WTC11 (cell line): ENCODE data around the gene CLNK. TPM values are rescaled to one million over a fixed set of nuclear protein-coding genes. Genes with fewer than 3 reads are reported as not detected.

Source experiments
- ATAC-seq: fragments of 200-7000 bp; cut with Tn5 transposase; 2 replicates; pipeline ENCODE4 v1.10.0; 2021; ENCODE audit warnings: mild to moderate bottlenecking, moderate library complexity
- CTCF ChIA-PET: fragments of 300-600 bp; sonication (Branson Sonifier 250); formaldehyde crosslinking; loops from one replicate; lab custom pipeline; 2021; ENCODE audit warnings: antibody characterized with exemption; lab: Charles Lee
- POLR2A ChIA-PET: fragments of 350-600 bp; sonication (Branson Sonifier 250); formaldehyde crosslinking; loops from one replicate; lab custom pipeline; 2021; ENCODE audit warnings: antibody characterized with exemption; lab: Charles Lee
- DNase-seq: peaks from one replicate; pipeline ENCODE4 v3.0.0; 2021; ENCODE audit warnings: low spot score
- H3K27ac Mint-ChIP-seq: 2 replicates; pipeline ENCODE4 v1.8.0; 2021; ENCODE audit warnings: mixed read lengths
- H3K27me3 Mint-ChIP-seq: 2 replicates; pipeline ENCODE4 v1.8.0; 2021; ENCODE audit warnings: low read depth, mild to moderate bottlenecking, moderate library complexity, mixed read lengths
- H3K36me3 Mint-ChIP-seq: 2 replicates; pipeline ENCODE4 v1.8.0; 2021; ENCODE audit warnings: mixed read lengths
- H3K4me1 Mint-ChIP-seq: 2 replicates; pipeline ENCODE4 v1.8.0; 2022; ENCODE audit warnings: mixed read lengths
- H3K4me3 Mint-ChIP-seq: 2 replicates; pipeline ENCODE4 v1.8.0; 2021; ENCODE audit warnings: mild to moderate bottlenecking, moderate library complexity, mixed read lengths
- H3K9me3 Mint-ChIP-seq: 2 replicates; pipeline ENCODE4 v1.8.0; 2021; ENCODE audit warnings: mixed read lengths
- AFF4 ChIP-seq: sonication (generic); formaldehyde crosslinking; IDR thresholded peaks from 2 replicates; pipeline ENCODE4 v1.8.1; 2023; ENCODE audit warnings: mild to moderate bottlenecking, missing genetic modification reagents, borderline replicate concordance
- ATF2 ChIP-seq: sonication (generic); formaldehyde crosslinking; IDR thresholded peaks from 2 replicates; pipeline ENCODE4 v1.8.1; 2022; ENCODE audit warnings: low read depth, missing genetic modification reagents, borderline replicate concordance
- CBFB ChIP-seq: sonication (generic); formaldehyde crosslinking; IDR thresholded peaks from 2 replicates; pipeline ENCODE4 v1.8.1; 2022; ENCODE audit warnings: mild to moderate bottlenecking, low read depth, missing genetic modification reagents
- HMGA2 ChIP-seq: fragments of 250-450 bp; sonication (Bioruptor Pico); IDR thresholded peaks from 2 replicates; pipeline ENCODE4 v1.4.0; 2021; ENCODE audit warnings: mild to moderate bottlenecking, moderate library complexity
- HMGXB4 ChIP-seq: sonication (generic); formaldehyde crosslinking; IDR thresholded peaks from 2 replicates; pipeline ENCODE4 v1.8.1; 2023; ENCODE audit warnings: mild to moderate bottlenecking, moderate library complexity, missing genetic modification reagents
- MAX ChIP-seq: sonication (generic); formaldehyde crosslinking; IDR thresholded peaks from 2 replicates; pipeline ENCODE4 v1.8.0; 2022; ENCODE audit warnings: mild to moderate bottlenecking, missing genetic modification reagents
- NFE2L1 ChIP-seq: sonication (generic); formaldehyde crosslinking; IDR thresholded peaks from 2 replicates; pipeline ENCODE4 v1.8.1; 2023; ENCODE audit warnings: missing genetic modification reagents
- NFYB ChIP-seq: sonication (generic); formaldehyde crosslinking; conservative IDR thresholded peaks from 2 replicates; pipeline ENCODE4 v1.8.0; 2022; ENCODE audit warnings: low read depth, missing genetic modification reagents
- PRDM15 ChIP-seq: sonication (generic); formaldehyde crosslinking; IDR thresholded peaks from 2 replicates; pipeline ENCODE4 v1.8.0; 2022; ENCODE audit warnings: missing genetic modification reagents
- TCF7 ChIP-seq: sonication (generic); formaldehyde crosslinking; IDR thresholded peaks from 2 replicates; pipeline ENCODE4 v1.8.0; 2022; ENCODE audit warnings: mild to moderate bottlenecking, low read depth, missing genetic modification reagents, moderate library complexity
- TP53 ChIP-seq: sonication (generic); formaldehyde crosslinking; IDR thresholded peaks from 2 replicates; pipeline ENCODE4 v1.8.1; 2023; ENCODE audit warnings: mild to moderate bottlenecking, missing genetic modification reagents
- ZNF219 ChIP-seq: sonication (generic); formaldehyde crosslinking; IDR thresholded peaks from 2 replicates; pipeline ENCODE4 v1.8.0; 2023; ENCODE audit warnings: missing genetic modification reagents, mild to moderate bottlenecking, borderline replicate concordance
- ZNF425 ChIP-seq: fragments of 250-450 bp; sonication (Bioruptor Pico); conservative IDR thresholded peaks from 2 replicates; pipeline ENCODE4 v1.9.0; 2021; ENCODE audit warnings: mild to moderate bottlenecking
- ZNF671 ChIP-seq: fragments of 250-450 bp; sonication (Bioruptor Pico); IDR thresholded peaks from 2 replicates; pipeline ENCODE4 v1.8.0; 2021; ENCODE audit warnings: mild to moderate bottlenecking
- total RNA-seq: library from RNA; stranded (reverse); gene quantifications from 3 replicates; pipeline ENCODE4 v1.2.3, GENCODE V29; 2021

CLNK gene
- total RNA-seq, 1 experiment from 2014 or later = not detected

GRCh38 chr4:10656988-10657387 lies 27.6 kb downstream of the CLNK start (continued):
- TF ChIP-seq AFF4 = no peak
- no peak for TF ChIP-seq HMGXB4 (CRISPR knock-in tag)

GRCh38 chr4:10656420-10656819 lies 28.1 kb downstream of the CLNK start:
- CTCF ChIA-PET = no interaction called here
- no peak for DNase-seq
- Mint-ChIP-seq H3K4me1 (no peaks in the 10 kb centered on the region), H3K4me3 (no peak overlapping the region), H3K27me3 (peaks cover 7% of the 10 kb centered on the region; the same call in 1 of the 2 replicates), H3K36me3 (peaks cover 50% of the 10 kb centered on the region), H3K27ac (no peak overlapping the region), H3K9me3 (peaks cover 70% of the 10 kb centered on the region)
- POLR2A ChIA-PET = no interaction called here
- TF ChIP-seq NFYB = no peak
- TF ChIP-seq PRDM15 = no peak
- TF ChIP-seq NFE2L1 (CRISPR knock-in tag) = no peak
- no peak for TF ChIP-seq HMGA2 (CRISPR knock-in tag)
- no peak for TF ChIP-seq TP53
- no peak for TF ChIP-seq ZNF425 (CRISPR knock-in tag)
- no peak for TF ChIP-seq MAX
- TF ChIP-seq ATF2 (CRISPR knock-in tag) = no peak
- TF ChIP-seq ZNF671 (CRISPR knock-in tag) = no peak
- TF ChIP-seq CBFB (CRISPR knock-in tag) = no peak
- no peak for TF ChIP-seq ZNF219
- no peak for TF ChIP-seq TCF7
- no peak for ATAC-seq
